Measurements from ENCODE around the gene MUCL3. TPM values are rescaled to one million over a fixed set of nuclear protein-coding genes. Genes with fewer than 3 reads are reported as not detected.

The MUCL3 gene
- total and polyA plus RNA-seq, 10 of the 15 experiments (the other 5 are each of a cell fraction or from before 2014, with no cell fraction given), result 0.03 to 1.4 (median 0.61) TPM

DNA sequence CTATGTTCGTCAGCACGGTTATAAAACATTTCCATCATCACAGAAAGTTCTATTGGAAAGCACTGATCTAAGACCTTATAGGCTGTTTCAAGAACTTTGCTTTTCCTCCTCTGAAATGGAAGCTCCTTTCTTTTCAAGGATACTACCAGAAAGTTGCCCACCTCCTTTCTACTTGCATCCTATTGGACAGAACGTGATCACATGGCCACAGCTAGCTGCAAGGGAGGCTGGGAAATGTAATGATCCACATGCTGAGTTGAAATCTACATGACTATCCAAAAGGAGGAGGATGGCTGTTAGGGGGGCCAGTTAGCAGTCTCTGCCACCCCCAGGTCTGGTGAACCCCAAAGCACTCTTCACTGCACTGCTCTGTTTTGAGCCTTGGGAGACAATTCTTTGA, 12.1 kb upstream of the MUCL3 start:
- H3K27me3 ChIP-seq (replicated peaks in 1 of 2; ENCODE audit: control insufficient read depth in 2 of 2, insufficient read depth in 2 of 2, low read length in 1 of 2), result no peaks in the 10 kb centered on the region
- ChIA-PET POLR2A (interaction anchor here (0.6 kb wide), 1 partner anchor 57 kb away, joined by 3 read pairs; no protein-coding TSS in a partner anchor), SMC1A (ENCODE audit: uncharacterized antibody, unreplicated experiment) (no interaction called here), CTCF (no interaction called here), RAD21 (ENCODE audit: unreplicated experiment) (no interaction called here)
- TF ChIP-seq, protein P1, sequence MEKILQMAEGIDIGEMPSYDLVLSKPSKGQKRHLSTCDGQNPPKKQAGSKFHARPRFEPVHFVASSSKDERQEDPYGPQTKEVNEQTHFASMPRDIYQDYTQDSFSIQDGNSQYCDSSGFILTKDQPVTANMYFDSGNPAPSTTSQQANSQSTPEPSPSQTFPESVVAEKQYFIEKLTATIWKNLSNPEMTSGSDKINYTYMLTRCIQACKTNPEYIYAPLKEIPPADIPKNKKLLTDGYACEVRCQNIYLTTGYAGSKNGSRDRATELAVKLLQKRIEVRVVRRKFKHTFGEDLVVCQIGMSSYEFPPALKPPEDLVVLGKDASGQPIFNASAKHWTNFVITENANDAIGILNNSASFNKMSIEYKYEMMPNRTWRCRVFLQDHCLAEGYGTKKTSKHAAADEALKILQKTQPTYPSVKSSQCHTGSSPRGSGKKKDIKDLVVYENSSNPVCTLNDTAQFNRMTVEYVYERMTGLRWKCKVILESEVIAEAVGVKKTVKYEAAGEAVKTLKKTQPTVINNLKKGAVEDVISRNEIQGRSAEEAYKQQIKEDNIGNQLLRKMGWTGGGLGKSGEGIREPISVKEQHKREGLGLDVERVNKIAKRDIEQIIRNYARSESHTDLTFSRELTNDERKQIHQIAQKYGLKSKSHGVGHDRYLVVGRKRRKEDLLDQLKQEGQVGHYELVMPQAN (conservative IDR thresholded peaks at IDR 0.05), result no peak
- TF ChIP-seq RAD21 (IDR thresholded peaks at IDR 0.05; ENCODE audit: insufficient read depth, low read depth, low read length) (no peak), ZNF274 (IDR thresholded peaks at IDR 0.05; ENCODE audit: insufficient read depth, insufficient read length) (no peak)
- ATAC-seq (no peak), FAIRE-seq (no peak), DNase-seq (ENCODE audit: low read depth, low spot score) (no peak)
- H3K4me3 ChIP-seq, result no peak overlapping the region
- in situ Hi-C loops (cut with MboI), result no loop called here
- H3K9ac ChIP-seq (ENCODE audit: control insufficient read depth, insufficient read depth, low read length), result no peak overlapping the region
- no peaks in the 10 kb centered on the region for H4K20me1 ChIP-seq (ENCODE audit: control insufficient read depth, insufficient read depth)
- no peaks in the 10 kb centered on the region for H3K79me2 ChIP-seq (ENCODE audit: control insufficient read depth, insufficient read depth, low read length)
- intact Hi-C loops (cut with micrococcal nuclease; ENCODE audit: unreplicated experiment), result no loop called here
- no peaks in the 10 kb centered on the region for H3K4me1 ChIP-seq (ENCODE audit: control insufficient read depth, insufficient read depth, low read length)
- H3K4me2 ChIP-seq (ENCODE audit: control insufficient read depth, insufficient read depth), result no peak overlapping the region
- H3K27ac ChIP-seq (ENCODE audit: control insufficient read depth, insufficient read depth), result no peak overlapping the region
- 100% methylated on average over 3 of the region's 3 CpGs for WGBS (ENCODE audit: insufficient coverage, insufficient replicate concordance, low lambda C conversion rate, missing lambda C conversion rate)
- H3K9me3 ChIP-seq (replicated peaks; ENCODE audit: control insufficient read depth, insufficient read depth, low read length), result no peaks in the 10 kb centered on the region
- no TSS peak for BruUV-seq (replicated peaks)
- H2AFZ ChIP-seq (ENCODE audit: control insufficient read depth, low read depth, low read length), result no peak overlapping the region
- peaks cover 8% of the 10 kb centered on the region in 2 experiments; a peak in 3 of 4 replicates for H3K36me3 ChIP-seq (ENCODE audit: control insufficient read depth in 2 of 2, insufficient read depth in 2 of 2, low read length in 1 of 2)

DNA sequence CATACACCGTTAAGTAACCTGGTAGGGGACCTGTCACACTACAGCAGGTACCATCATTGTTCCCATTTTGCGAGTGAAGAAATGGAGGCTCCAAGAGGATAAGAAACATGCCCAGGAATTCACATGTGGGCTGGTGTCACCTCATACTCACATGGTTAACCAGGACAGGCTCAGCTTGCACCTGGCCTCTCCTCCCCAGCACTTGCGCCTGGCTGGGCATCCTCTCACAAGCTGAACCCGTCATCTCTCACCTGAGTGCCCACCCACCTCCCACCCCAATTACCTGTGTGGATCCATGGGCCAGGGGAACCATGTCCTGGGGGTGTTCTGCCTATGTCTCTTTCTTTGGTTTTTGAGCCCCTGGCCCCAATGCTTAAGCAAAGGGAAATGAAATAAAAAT, 10.3 kb upstream of the MUCL3 start:
- Histone ChIP-seq H4K20me1 (ENCODE audit: control insufficient read depth, insufficient read depth) (no peaks in the 10 kb centered on the region), H3K27ac (ENCODE audit: control insufficient read depth, insufficient read depth) (no peak overlapping the region), H3K9me3 (replicated peaks; ENCODE audit: control insufficient read depth, insufficient read depth, low read length) (no peaks in the 10 kb centered on the region), H2AFZ (ENCODE audit: control insufficient read depth, low read depth, low read length) (no peak overlapping the region), H3K79me2 (ENCODE audit: control insufficient read depth, insufficient read depth, low read length) (no peaks in the 10 kb centered on the region), H3K4me1 (ENCODE audit: control insufficient read depth, insufficient read depth, low read length) (no peaks in the 10 kb centered on the region), H3K9ac (ENCODE audit: control insufficient read depth, insufficient read depth, low read length) (no peak overlapping the region), H3K4me2 (ENCODE audit: control insufficient read depth, insufficient read depth) (no peak overlapping the region), H3K36me3 (ENCODE audit: control insufficient read depth in 2 of 2, insufficient read depth in 2 of 2, low read length in 1 of 2) (peaks cover 6 to 7% of the 10 kb centered on the region in 2 experiments; a peak in 3 of 4 replicates), H3K27me3 (replicated peaks in 1 of 2; ENCODE audit: control insufficient read depth in 2 of 2, insufficient read depth in 2 of 2, low read length in 1 of 2) (0 out of 4 replicates have a peak, but pooled peaks cover 0 to 2% of the 10 kb centered on the region in 2 experiments), H3K4me3 (no peak overlapping the region)
- BruUV-seq (replicated peaks), result no TSS peak
- 55% methylated on average over 4 of the region's 4 CpGs for WGBS (ENCODE audit: insufficient coverage, insufficient replicate concordance, low lambda C conversion rate, missing lambda C conversion rate)
- DNase-seq (ENCODE audit: low read depth, low spot score) (no peak), ATAC-seq (no peak), FAIRE-seq (no peak)
- ChIA-PET SMC1A (ENCODE audit: uncharacterized antibody, unreplicated experiment) (interaction anchor here (0.6 kb wide), 1 partner anchor 202 kb away, joined by 3 read pairs; no protein-coding TSS in a partner anchor), POLR2A (interaction anchor here (0.6 kb wide), 1 partner anchor 1346 kb away, joined by 3 read pairs; no protein-coding TSS in a partner anchor), RAD21 (ENCODE audit: unreplicated experiment) (no interaction called here), CTCF (interaction anchor here (0.9 to 1.2 kb wide), 2 partner anchors 12 to 15 kb away, joined by 3 read pairs; no protein-coding TSS in a partner anchor)
- in situ Hi-C loops (cut with MboI), result no loop called here
- intact Hi-C loops (cut with micrococcal nuclease; ENCODE audit: unreplicated experiment), result no loop called here
- TF ChIP-seq HDGF (IDR thresholded peaks at IDR 0.05), result no peak
- no peak for TF ChIP-seq MLLT1 (IDR thresholded peaks at IDR 0.05)
- no peak for TF ChIP-seq HDAC2 (IDR thresholded peaks at IDR 0.05)
- TF ChIP-seq SMC3 (IDR thresholded peaks at IDR 0.05; ENCODE audit: borderline replicate concordance, low read length), result no peak
- no peak for TF ChIP-seq CEBPB (IDR thresholded peaks at IDR 0.05; ENCODE audit: borderline replicate concordance in 1 of 2, low read depth in 2 of 2, low read length in 2 of 2)
- TF ChIP-seq, protein P2, sequence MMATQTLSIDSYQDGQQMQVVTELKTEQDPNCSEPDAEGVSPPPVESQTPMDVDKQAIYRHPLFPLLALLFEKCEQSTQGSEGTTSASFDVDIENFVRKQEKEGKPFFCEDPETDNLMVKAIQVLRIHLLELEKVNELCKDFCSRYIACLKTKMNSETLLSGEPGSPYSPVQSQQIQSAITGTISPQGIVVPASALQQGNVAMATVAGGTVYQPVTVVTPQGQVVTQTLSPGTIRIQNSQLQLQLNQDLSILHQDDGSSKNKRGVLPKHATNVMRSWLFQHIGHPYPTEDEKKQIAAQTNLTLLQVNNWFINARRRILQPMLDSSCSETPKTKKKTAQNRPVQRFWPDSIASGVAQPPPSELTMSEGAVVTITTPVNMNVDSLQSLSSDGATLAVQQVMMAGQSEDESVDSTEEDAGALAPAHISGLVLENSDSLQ (IDR thresholded peaks at IDR 0.05), result no peak
- no peak for TF ChIP-seq IRF3 (IDR thresholded peaks at IDR 0.05)
- TF ChIP-seq TAF1 (IDR thresholded peaks at IDR 0.05; ENCODE audit: borderline replicate concordance, low read depth, low read length), result no peak
- TF ChIP-seq TCF3 (IDR thresholded peaks at IDR 0.05; ENCODE audit: borderline replicate concordance, insufficient read depth, low read depth, low read length), result no peak
